WI38 (cell line): ENCODE results near the gene TRERF1.

Experiments used
- H3K4me3 ChIP-seq: 2 replicates; pipeline ENCODE4 v1.5.1; 2011; ENCODE audit warnings: low read depth, mild to moderate bottlenecking, control low read depth, low read length
- CTCF ChIP-seq: IDR thresholded peaks from 2 replicates; pipeline ENCODE4 v1.5.1; 2012; ENCODE audit warnings: low read depth, mild to moderate bottlenecking, control low read depth, low read length

Gene TRERF1

DNA sequence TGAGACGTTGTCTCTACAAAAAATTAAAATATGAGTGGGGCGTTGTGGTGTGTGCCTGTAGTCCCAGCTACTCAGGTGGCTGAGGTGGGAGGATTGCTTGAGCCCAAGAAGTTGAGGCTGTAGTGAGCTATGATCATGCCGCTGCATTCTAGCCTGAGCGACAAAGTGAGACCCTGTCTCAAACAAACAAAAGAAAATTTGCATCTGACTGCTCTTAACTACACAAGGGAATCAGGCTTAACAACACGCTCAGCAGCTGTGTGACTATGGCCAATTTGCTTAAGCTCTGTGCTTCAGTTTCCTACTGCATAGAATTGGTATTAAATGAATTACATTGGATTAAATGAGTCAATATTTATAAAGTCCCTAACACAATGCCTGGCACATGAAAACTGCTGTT, 209.8 kb downstream of the TRERF1 start:
- no peak for TF ChIP-seq CTCF
- H3K4me3 ChIP-seq = no peak overlapping the region

GRCh38 chr6:42239736-42240375, 211.9 kb downstream of the TRERF1 start:
- no peak for TF ChIP-seq CTCF
- H3K4me3 ChIP-seq = no peak overlapping the region

DNA sequence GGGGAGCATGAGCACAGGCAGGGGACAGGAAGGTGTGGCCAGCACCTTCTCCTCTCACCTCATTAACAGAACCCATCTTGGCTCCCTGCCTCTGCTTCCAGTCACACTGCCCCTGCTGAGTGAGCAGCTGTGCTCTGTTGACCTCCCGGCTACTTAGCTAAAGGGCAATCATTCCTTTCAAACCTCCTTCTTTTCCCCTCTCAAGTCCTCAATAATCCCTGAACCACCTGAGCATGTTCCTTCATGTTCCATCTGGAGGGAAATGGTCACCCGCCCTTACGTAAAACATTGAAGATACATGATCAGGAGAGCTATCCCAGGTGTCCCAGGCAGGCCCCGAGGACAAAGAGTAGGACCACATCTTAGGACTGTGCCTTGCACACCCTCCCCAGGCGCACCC, 212.4 kb downstream of the TRERF1 start:
- TF ChIP-seq CTCF = no peak
- no peak overlapping the region for H3K4me3 ChIP-seq

- no peak overlapping the region for H3K4me3 ChIP-seq
- TF ChIP-seq CTCF = no peak
Measured at GRCh38 chr6:42237857-42238256, 213.9 kb downstream of the TRERF1 start.

- no peak for TF ChIP-seq CTCF
- H3K4me3 ChIP-seq = no peak overlapping the region
Measured at GRCh38 chr6:42236682-42237473, 214.8 kb downstream of the TRERF1 start.

DNA sequence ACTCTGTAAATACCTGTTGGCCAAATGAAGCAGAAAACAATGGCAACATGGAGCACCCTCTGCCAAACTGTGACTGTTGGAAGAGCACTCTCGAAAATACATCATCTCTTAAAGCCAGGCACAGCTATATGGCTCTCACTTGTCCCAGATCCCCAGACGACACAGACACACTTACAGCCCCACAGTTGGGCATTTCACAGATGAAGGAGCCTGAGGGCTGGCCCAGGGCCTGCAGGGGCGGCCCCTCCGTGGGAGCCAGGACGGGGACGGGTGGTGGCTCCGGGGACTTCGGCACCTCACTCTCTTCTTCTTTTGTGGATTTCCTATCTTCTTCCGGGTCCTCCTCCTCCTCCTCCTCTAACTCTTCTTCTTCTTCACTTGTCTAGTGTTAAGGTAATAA, 215.7 kb downstream of the TRERF1 start:
- TF ChIP-seq CTCF = no peak
- no peak overlapping the region for H3K4me3 ChIP-seq

GRCh38 chr6:42232035-42232434, 219.7 kb downstream of the TRERF1 start:
- TF ChIP-seq CTCF = no peak

More at GRCh38 chr6:42232035-42232434, 219.7 kb downstream of the TRERF1 start:
- H3K4me3 ChIP-seq = no peak overlapping the region
